ENCODE data around the gene STK11.
"Not testable (repeated sequence)": the region's sequence is repeated elsewhere in the genome, so short reads cannot be mapped to it uniquely, and the experiment has no call there.

The STK11 gene

DNA sequence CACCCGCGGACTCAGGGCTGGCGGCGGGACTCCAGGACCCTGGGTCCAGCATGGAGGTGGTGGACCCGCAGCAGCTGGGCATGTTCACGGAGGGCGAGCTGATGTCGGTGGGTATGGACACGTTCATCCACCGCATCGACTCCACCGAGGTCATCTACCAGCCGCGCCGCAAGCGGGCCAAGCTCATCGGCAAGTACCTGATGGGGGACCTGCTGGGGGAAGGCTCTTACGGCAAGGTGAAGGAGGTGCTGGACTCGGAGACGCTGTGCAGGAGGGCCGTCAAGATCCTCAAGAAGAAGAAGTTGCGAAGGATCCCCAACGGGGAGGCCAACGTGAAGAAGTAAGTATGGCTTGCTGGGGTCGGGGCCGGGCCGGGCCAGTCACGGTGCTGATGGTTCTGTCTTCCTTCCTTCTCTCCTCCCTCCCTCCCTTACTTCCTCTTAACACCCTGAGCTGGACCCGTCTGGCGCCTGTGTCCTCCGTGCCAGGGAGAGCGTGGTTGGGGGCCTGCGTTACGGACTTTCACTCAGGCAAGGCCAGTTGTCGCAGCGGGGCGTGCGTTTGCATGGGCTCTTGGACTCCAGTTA lies 1.4 kb downstream of the STK11 start:
- Histone ChIP-seq H3K27ac (ENCODE audit: low read length) (peak overlapping the region; percentile 4; the same call in 1 of the 2 replicates), H3K9ac (ENCODE audit: low read length) (peak overlapping the region; percentile 63), H3K9me3 (ENCODE audit: insufficient read depth, low read length) (no peaks in the 10 kb centered on the region), H3K4me1 (ENCODE audit: low read length) (peaks cover 14% of the 10 kb centered on the region), H4K20me1 (ENCODE audit: insufficient read depth, low read length) (peaks cover 29% of the 10 kb centered on the region), H3K79me2 (ENCODE audit: low read length) (peaks cover 62% of the 10 kb centered on the region), H3K4me3 (ENCODE audit: low read length) (peak overlapping the region; percentile 86), H2AFZ (ENCODE audit: low read depth, low read length) (no peak overlapping the region), H3K36me3 (replicated peaks; ENCODE audit: low read depth, low read length) (peaks cover 22% of the 10 kb centered on the region), H3K27me3 (ENCODE audit: low read depth, low read length) (no peaks in the 10 kb centered on the region), H3K4me2 (ENCODE audit: low read length) (peak overlapping the region; percentile 89)
- TF ChIP-seq EZH2phosphoT487 (IDR thresholded peaks at IDR 0.05; ENCODE audit: low read depth), result no peak
- TF ChIP-seq, protein P1, sequence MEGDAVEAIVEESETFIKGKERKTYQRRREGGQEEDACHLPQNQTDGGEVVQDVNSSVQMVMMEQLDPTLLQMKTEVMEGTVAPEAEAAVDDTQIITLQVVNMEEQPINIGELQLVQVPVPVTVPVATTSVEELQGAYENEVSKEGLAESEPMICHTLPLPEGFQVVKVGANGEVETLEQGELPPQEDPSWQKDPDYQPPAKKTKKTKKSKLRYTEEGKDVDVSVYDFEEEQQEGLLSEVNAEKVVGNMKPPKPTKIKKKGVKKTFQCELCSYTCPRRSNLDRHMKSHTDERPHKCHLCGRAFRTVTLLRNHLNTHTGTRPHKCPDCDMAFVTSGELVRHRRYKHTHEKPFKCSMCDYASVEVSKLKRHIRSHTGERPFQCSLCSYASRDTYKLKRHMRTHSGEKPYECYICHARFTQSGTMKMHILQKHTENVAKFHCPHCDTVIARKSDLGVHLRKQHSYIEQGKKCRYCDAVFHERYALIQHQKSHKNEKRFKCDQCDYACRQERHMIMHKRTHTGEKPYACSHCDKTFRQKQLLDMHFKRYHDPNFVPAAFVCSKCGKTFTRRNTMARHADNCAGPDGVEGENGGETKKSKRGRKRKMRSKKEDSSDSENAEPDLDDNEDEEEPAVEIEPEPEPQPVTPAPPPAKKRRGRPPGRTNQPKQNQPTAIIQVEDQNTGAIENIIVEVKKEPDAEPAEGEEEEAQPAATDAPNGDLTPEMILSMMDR (IDR thresholded peaks at IDR 0.05; ENCODE audit: low read depth, low read length), result no peak

DNA sequence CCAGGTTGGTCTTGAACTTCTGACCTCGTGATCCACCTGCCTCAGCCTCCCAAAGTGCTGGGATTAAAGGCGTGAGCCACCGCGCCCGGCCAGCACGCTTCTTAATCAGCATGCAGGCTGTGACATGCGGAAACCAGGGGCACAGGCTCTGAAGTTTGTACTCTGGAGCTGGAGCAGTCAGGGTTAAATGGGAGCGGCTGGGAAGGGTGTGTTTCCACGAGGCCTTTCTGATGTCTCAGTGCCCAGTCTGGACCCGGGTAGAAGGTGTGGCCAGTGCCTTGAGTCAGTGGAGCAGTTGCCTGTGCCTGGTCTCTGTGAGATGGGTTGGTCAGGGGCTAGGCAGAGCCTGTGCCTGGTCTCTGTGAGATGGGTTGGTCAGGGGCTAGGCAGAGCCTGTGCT lies 3.3 kb downstream of the STK11 start:
- Histone ChIP-seq H4K20me1 (ENCODE audit: insufficient read depth, low read length) (peaks cover 35% of the 10 kb centered on the region), H3K79me2 (ENCODE audit: low read length) (peaks cover 79% of the 10 kb centered on the region)
- H3K9ac ChIP-seq (ENCODE audit: low read length), result not testable (repeated sequence)

DNA sequence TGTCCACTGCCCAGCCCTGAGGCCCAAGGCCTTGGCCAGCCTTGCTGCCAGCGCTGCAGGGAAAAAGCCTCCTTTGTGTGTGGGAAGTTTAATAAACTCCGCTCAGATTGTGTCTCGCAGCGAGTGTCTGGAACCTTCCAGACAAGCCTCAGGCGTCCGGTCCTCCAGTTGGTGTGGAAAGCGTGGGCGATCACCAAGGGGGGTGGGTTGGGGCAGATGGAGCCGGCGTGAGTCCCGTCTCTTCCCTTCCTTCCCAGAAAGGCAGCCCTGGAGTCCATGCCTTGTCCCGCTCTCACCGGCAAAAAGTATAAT lies 4.6 kb downstream of the STK11 start:
- no peak for TF ChIP-seq EZH2phosphoT487 (IDR thresholded peaks at IDR 0.05; ENCODE audit: low read depth)
- TF ChIP-seq, protein P1 (IDR thresholded peaks at IDR 0.05; ENCODE audit: low read depth, low read length), result no peak
- no peaks in the 10 kb centered on the region for H3K9me3 ChIP-seq (ENCODE audit: insufficient read depth, low read length)
- H3K27me3 ChIP-seq (ENCODE audit: low read depth, low read length), result no peaks in the 10 kb centered on the region
- H3K79me2 ChIP-seq (ENCODE audit: low read length), result peaks cover 92% of the 10 kb centered on the region
- no peak overlapping the region for H3K27ac ChIP-seq (ENCODE audit: low read length)
- H3K4me3 ChIP-seq (ENCODE audit: low read length), result no peak overlapping the region
- H3K9ac ChIP-seq (ENCODE audit: low read length), result no peak overlapping the region
- peaks cover 21% of the 10 kb centered on the region for H3K4me1 ChIP-seq (ENCODE audit: low read length)
- H3K36me3 ChIP-seq (replicated peaks; ENCODE audit: low read depth, low read length), result peaks cover 30% of the 10 kb centered on the region
- peaks cover 47% of the 10 kb centered on the region for H4K20me1 ChIP-seq (ENCODE audit: insufficient read depth, low read length)
- H3K4me2 ChIP-seq (ENCODE audit: low read length), result no peak overlapping the region
- H2AFZ ChIP-seq (ENCODE audit: low read depth, low read length), result no peak overlapping the region

More for the DNA sequence above, 3.3 kb downstream of the STK11 start:
- Histone ChIP-seq H3K4me1 (ENCODE audit: low read length) (peaks cover 20% of the 10 kb centered on the region), H3K36me3 (replicated peaks; ENCODE audit: low read depth, low read length) (peaks cover 29% of the 10 kb centered on the region)
- H3K27ac ChIP-seq (ENCODE audit: low read length); H3K27me3 ChIP-seq (ENCODE audit: low read depth, low read length); H2AFZ ChIP-seq (ENCODE audit: low read depth, low read length); H3K9me3 ChIP-seq (ENCODE audit: insufficient read depth, low read length); H3K4me3 ChIP-seq (ENCODE audit: low read length); H3K4me2 ChIP-seq (ENCODE audit: low read length): not testable (repeated sequence)

DNA sequence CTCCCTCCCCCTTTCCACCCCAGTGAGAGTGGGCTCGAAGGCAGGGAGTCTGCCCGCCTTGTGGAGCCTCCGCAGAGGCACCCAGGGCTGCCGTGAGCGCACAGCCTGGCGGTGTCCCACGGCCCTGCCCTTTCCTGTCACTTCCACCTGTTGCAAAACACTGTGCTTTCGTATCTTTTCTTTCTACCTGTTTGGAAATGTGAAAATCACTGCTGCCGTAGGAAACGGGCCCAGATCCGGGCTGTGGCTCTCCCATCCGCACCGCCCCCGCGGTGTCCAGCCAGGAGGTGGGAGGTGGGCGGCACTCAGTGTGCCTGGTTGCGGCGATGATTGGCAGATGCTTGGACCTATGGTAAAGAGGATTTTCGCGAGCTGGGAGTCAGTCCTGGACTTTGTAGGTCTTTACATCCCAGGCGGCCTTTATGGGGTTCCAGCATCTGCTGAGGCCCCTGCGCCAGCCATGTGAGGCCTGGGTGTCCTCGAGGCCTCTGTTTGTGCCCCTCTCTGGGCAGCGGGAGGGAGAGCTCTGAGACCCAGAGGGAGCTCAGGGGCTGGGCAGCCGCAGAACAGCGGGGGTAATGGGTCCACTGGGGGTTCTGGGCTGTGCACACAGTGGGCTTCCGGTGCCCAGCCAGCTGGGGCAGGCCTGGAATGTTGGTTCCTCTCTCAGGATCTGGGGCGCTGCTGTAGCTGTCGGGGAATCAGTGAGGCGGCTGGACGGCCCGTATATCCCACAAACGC lies 6.1 kb downstream of the STK11 start:
- no peak overlapping the region for H3K4me2 ChIP-seq (ENCODE audit: low read length)
- peaks cover 95% of the 10 kb centered on the region for H3K79me2 ChIP-seq (ENCODE audit: low read length)

More for the DNA sequence above, 6.1 kb downstream of the STK11 start:
- Histone ChIP-seq H3K36me3 (replicated peaks; ENCODE audit: low read depth, low read length) (peaks cover 30% of the 10 kb centered on the region), H4K20me1 (ENCODE audit: insufficient read depth, low read length) (peaks cover 50% of the 10 kb centered on the region), H3K27me3 (ENCODE audit: low read depth, low read length) (no peaks in the 10 kb centered on the region), H3K4me3 (ENCODE audit: low read length) (no peak overlapping the region), H3K9me3 (ENCODE audit: insufficient read depth, low read length) (no peaks in the 10 kb centered on the region), H3K9ac (ENCODE audit: low read length) (no peak overlapping the region), H3K27ac (ENCODE audit: low read length) (no peak overlapping the region), H3K4me1 (ENCODE audit: low read length) (peaks cover 21% of the 10 kb centered on the region), H2AFZ (ENCODE audit: low read depth, low read length) (no peak overlapping the region)
- TF ChIP-seq, protein P1 (IDR thresholded peaks at IDR 0.05; ENCODE audit: low read depth, low read length), result no peak
- no peak for TF ChIP-seq EZH2phosphoT487 (IDR thresholded peaks at IDR 0.05; ENCODE audit: low read depth)
